Activated B cell treated with CpG ODN at 0.5 μM for 24 hours (primary cell): ENCODE results near the gene NELFCD. TPM values are rescaled to one million over a fixed set of nuclear protein-coding genes. Genes with fewer than 3 reads are reported as not detected.
A peak's percentile ranks its signal among the peaks of the same experiment; 100 is the strongest.

Experiments
- ATAC-seq: fragments of 200-7000 bp; cut with Tn5 transposase; one replicate; pipeline ENCODE4 v1.10.0; 2021; ENCODE audit warnings: low read depth, mild to moderate bottlenecking, moderate library complexity
- CTCF ChIA-PET: fragments of 350-600 bp; sonication (Branson Sonifier 250); formaldehyde crosslinking; loops from one replicate; lab custom pipeline; 2021; ENCODE audit warnings: antibody characterized with exemption; lab: Charles Lee
- POLR2A ChIA-PET: fragments of 350-600 bp; sonication (Branson Sonifier 250); formaldehyde crosslinking; loops from one replicate; lab custom pipeline; 2021; ENCODE audit warnings: antibody characterized with exemption; lab: Charles Lee
- DNase-seq: peaks from one replicate; pipeline ENCODE4 v3.0.0; 2022
- H3K27ac Mint-ChIP-seq: one replicate; pipeline ENCODE4 v1.8.0; 2020; ENCODE audit warnings: mixed read lengths
- H3K27me3 Mint-ChIP-seq: one replicate; pipeline ENCODE4 v1.8.0; 2021; ENCODE audit warnings: mixed read lengths
- H3K36me3 Mint-ChIP-seq: one replicate; pipeline ENCODE4 v1.8.0; 2021; ENCODE audit warnings: low read depth, mixed read lengths
- H3K4me1 Mint-ChIP-seq: one replicate; pipeline ENCODE4 v1.8.0; 2021; ENCODE audit warnings: mixed read lengths
- H3K4me3 Mint-ChIP-seq: one replicate; pipeline ENCODE4 v1.8.0; 2020; ENCODE audit warnings: mild to moderate bottlenecking, mixed read lengths
- H3K9me3 Mint-ChIP-seq: one replicate; pipeline ENCODE4 v1.8.0; 2020; ENCODE audit warnings: mixed read lengths
- CTCF ChIP-seq: fragments of 200-600 bp; IDR thresholded peaks from one replicate; pipeline ENCODE4 v1.8.0; 2022; ENCODE audit warnings: antibody characterized with exemption, mild to moderate bottlenecking
- intact Hi-C: fragments of 100-400 bp; cut with micrococcal nuclease; formaldehyde crosslinking; loops from one replicate; pipeline ENCODE4 v1.15.1; 2024
- total RNA-seq: library from RNA; stranded (reverse); gene quantifications from 2 replicates; pipeline ENCODE4 v1.2.3, GENCODE V29; 2022

The NELFCD gene
- total RNA-seq, 1 donor from 2014 or later = 107 TPM

- peak overlapping the region; percentile 43 for H3K27ac Mint-ChIP-seq
- ChIA-PET POLR2A (interaction anchor here (0.6 kb wide), 1 partner anchor 18 kb away, joined by 3 read pairs; no protein-coding TSS in a partner anchor), CTCF (no interaction called here)
- H3K4me3 Mint-ChIP-seq = no peak overlapping the region
- DNase-seq (no peak), ATAC-seq (no peak)
- H3K4me1 Mint-ChIP-seq = peaks cover 31% of the 10 kb centered on the region
- no peaks in the 10 kb centered on the region for H3K27me3 Mint-ChIP-seq
- peaks cover 58% of the 10 kb centered on the region for H3K36me3 Mint-ChIP-seq
- TF ChIP-seq CTCF = no peak
- no peaks in the 10 kb centered on the region for H3K9me3 Mint-ChIP-seq
- intact Hi-C loops = no loop called here
Observed at GRCh38 chr20:58986286-58986967, 5.4 kb downstream of the NELFCD start.

GRCh38 chr20:58986968-58987517, 6.0 kb downstream of the NELFCD start:
- CTCF ChIA-PET = no interaction called here
- ATAC-seq = no peak
- POLR2A ChIA-PET = no interaction called here
- TF ChIP-seq CTCF = no peak
- intact Hi-C loops = no loop called here
- Mint-ChIP-seq H3K9me3 (no peaks in the 10 kb centered on the region), H3K27ac (peak overlapping the region; percentile 43), H3K4me1 (peaks cover 28% of the 10 kb centered on the region), H3K27me3 (no peaks in the 10 kb centered on the region), H3K4me3 (no peak overlapping the region), H3K36me3 (peaks cover 61% of the 10 kb centered on the region)
- DNase-seq = no peak

DNA sequence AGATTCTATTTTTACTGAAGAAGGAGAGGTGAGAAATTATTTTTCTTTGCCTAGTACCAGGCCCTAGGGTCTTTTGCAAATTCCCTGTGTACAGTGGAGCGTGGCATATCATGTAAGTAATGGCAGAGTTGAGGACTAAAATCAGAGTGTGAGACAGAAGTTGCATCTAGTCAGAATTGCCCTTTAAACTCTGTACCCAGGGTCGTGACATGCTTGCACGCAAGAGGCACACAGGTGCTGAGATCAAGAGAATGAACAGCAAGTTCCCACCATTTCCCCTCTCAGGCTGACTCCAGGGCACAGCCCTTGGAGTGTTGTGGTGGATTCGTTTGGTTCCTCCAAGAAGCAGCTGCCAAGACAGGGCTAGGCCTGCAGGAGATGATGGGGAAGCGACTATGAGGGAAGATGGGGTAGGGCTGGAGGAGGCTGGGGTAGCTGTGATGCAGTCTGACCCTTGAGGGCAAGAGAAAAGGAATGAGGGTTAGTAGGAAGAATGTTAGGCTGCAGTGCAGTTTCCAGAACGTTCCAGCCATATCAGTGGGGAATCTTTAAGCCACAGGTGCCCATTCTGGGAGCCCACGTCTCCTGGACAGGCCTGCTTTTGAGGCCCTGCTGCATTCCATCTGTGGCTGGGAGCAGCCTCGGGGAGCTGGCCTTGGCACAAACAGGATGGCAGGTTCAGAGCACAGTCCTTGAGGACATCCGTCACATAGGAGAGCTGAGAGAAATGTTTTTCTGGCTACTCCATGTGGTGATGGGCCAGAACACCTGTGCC, 6.9 kb downstream of the NELFCD start:
- intact Hi-C loops = no loop called here
- no peaks in the 10 kb centered on the region for H3K27me3 Mint-ChIP-seq
- peaks cover 70% of the 10 kb centered on the region for H3K36me3 Mint-ChIP-seq
- no peak for TF ChIP-seq CTCF
- ATAC-seq (no peak), DNase-seq (no peak)
- H3K9me3 Mint-ChIP-seq = no peaks in the 10 kb centered on the region
- ChIA-PET POLR2A (interaction anchor here (0.7 kb wide), 1 partner anchor 87 kb away, joined by 4 read pairs; no protein-coding TSS in a partner anchor), CTCF (no interaction called here)
- peak overlapping the region; percentile 43 for H3K27ac Mint-ChIP-seq
- peaks cover 26% of the 10 kb centered on the region for H3K4me1 Mint-ChIP-seq
- H3K4me3 Mint-ChIP-seq = no peak overlapping the region

GRCh38 chr20:58988565-58988882, 7.5 kb downstream of the NELFCD start:
- Mint-ChIP-seq H3K9me3 (no peaks in the 10 kb centered on the region), H3K4me1 (peaks cover 27% of the 10 kb centered on the region), H3K27ac (no peak overlapping the region), H3K36me3 (peaks cover 75% of the 10 kb centered on the region), H3K27me3 (no peaks in the 10 kb centered on the region), H3K4me3 (no peak overlapping the region)
- ChIA-PET CTCF (no interaction called here), POLR2A (interaction anchor here (0.7 kb wide), 1 partner anchor 87 kb away, joined by 4 read pairs; no protein-coding TSS in a partner anchor)
- DNase-seq (no peak), ATAC-seq (no peak)
- intact Hi-C loops = no loop called here
- no peak for TF ChIP-seq CTCF

DNA sequence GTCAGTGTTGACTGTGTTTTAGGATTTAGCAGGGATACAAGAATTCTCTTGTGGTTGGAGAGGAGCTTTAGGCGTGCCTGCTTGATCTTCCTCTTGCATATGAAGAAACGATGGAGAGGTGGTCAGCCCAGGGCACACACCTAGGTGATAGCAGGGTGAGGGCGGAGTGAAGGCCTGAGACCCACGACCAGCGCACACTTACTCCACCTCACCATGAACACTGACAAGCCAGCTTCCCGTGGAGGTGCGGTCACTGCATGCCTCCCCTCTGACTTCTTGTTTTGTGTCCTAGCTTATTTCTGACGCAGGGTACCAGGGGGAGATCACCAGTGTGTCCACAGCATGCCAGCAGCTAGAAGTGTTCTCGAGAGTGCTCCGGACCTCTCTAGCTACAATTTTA, 8.1 kb downstream of the NELFCD start:
- intact Hi-C loops = no loop called here
- Mint-ChIP-seq H3K27me3 (no peaks in the 10 kb centered on the region), H3K27ac (peak overlapping the region; percentile 35), H3K36me3 (peaks cover 82% of the 10 kb centered on the region), H3K4me1 (peaks cover 27% of the 10 kb centered on the region), H3K9me3 (no peaks in the 10 kb centered on the region), H3K4me3 (no peak overlapping the region)
- DNase-seq = no peak
- TF ChIP-seq CTCF = no peak
- ATAC-seq = no peak
- CTCF ChIA-PET = no interaction called here
- POLR2A ChIA-PET = interaction anchor here (0.6 to 0.7 kb wide), 2 partner anchors 16 to 18 kb away, joined by 3 read pairs; no protein-coding TSS in a partner anchor
